Astrocyte (in vitro differentiated cells and primary cell): ENCODE results near the gene PCNT. TPM values are rescaled to one million over a fixed set of nuclear protein-coding genes. Genes with fewer than 3 reads are reported as not detected.

Experiments
- DNase-seq: peaks from one replicate; pipeline ENCODE4 v3.0.0-alpha.2; 2010; ENCODE audit warnings: low read depth
- FAIRE-seq: peaks from 2 replicates; lab custom pipeline; 2011; peaks lifted over from hg19 to GRCh38; lab: Jason Lieb, UNC
- H2AFZ ChIP-seq: 2 replicates; pipeline ENCODE4 v1.6.0; 2012; ENCODE audit warnings: low read depth, low read length, inconsistent platforms
- H3K27ac ChIP-seq: 2 replicates; pipeline ENCODE4 v1.5.1; 2011; ENCODE audit warnings: low read depth, low read length, inconsistent platforms
- H3K27me3 ChIP-seq: 2 replicates; pipeline ENCODE4 v1.6.0; 2011; ENCODE audit warnings: low read length, inconsistent platforms; ENCODE audit not compliant: insufficient read depth
- H3K36me3 ChIP-seq: 2 replicates; pipeline ENCODE4 v1.5.1; 2011; ENCODE audit warnings: low read length, inconsistent platforms; ENCODE audit not compliant: insufficient read depth
- H3K4me1 ChIP-seq: 2 replicates; pipeline ENCODE4 v1.5.1; 2011; ENCODE audit warnings: low read length, inconsistent platforms; ENCODE audit not compliant: insufficient read depth
- H3K4me2 ChIP-seq: 2 replicates; pipeline ENCODE4 v1.6.0; 2012; ENCODE audit warnings: low read length, inconsistent platforms
- H3K4me3 ChIP-seq: 2 replicates; pipeline ENCODE4 v1.5.1; 2011; ENCODE audit warnings: low read depth, mild to moderate bottlenecking, low read length, inconsistent platforms; ENCODE audit not compliant: insufficient read depth
- H3K79me2 ChIP-seq: 2 replicates; pipeline ENCODE4 v1.6.0; 2012; ENCODE audit warnings: mild to moderate bottlenecking, low read length, inconsistent platforms; ENCODE audit not compliant: insufficient read depth
- H3K9ac ChIP-seq: 2 replicates; pipeline ENCODE4 v1.6.0; 2012; ENCODE audit warnings: mild to moderate bottlenecking, low read length, inconsistent platforms
- H3K9me3 ChIP-seq: 2 replicates; pipeline ENCODE4 v1.5.1; 2012; ENCODE audit warnings: low read depth, mild to moderate bottlenecking, low read length, inconsistent platforms; ENCODE audit not compliant: insufficient read depth
- H4K20me1 ChIP-seq: 2 replicates; pipeline ENCODE4 v1.6.0; 2012; ENCODE audit warnings: low read length, inconsistent platforms; ENCODE audit not compliant: insufficient read depth
- H3K27ac Mint-ChIP-seq: one replicate; pipeline ENCODE4 v1.8.0; 2021; ENCODE audit warnings: mild to moderate bottlenecking, mixed read lengths; ENCODE audit not compliant: unreplicated experiment
- H3K27me3 Mint-ChIP-seq: one replicate; pipeline ENCODE4 v1.8.0; 2021; ENCODE audit warnings: low read depth, mixed read lengths; ENCODE audit not compliant: unreplicated experiment
- H3K36me3 Mint-ChIP-seq: one replicate; pipeline ENCODE4 v1.8.0; 2021; ENCODE audit warnings: low read depth, mixed read lengths; ENCODE audit not compliant: unreplicated experiment
- H3K4me1 Mint-ChIP-seq: one replicate; pipeline ENCODE4 v1.8.0; 2021; ENCODE audit warnings: low read depth, mixed read lengths; ENCODE audit not compliant: unreplicated experiment
- H3K4me3 Mint-ChIP-seq: one replicate; pipeline ENCODE4 v1.8.0; 2021; ENCODE audit warnings: mild to moderate bottlenecking, moderate library complexity, mixed read lengths; ENCODE audit not compliant: unreplicated experiment
- H3K9me3 Mint-ChIP-seq: one replicate; pipeline ENCODE4 v1.8.0; 2021; ENCODE audit warnings: mild to moderate bottlenecking, mixed read lengths; ENCODE audit not compliant: unreplicated experiment
- CTCF ChIP-seq: IDR thresholded peaks from 2 replicates; pipeline ENCODE4 v1.5.1; 2011; ENCODE audit warnings: low read depth, mild to moderate bottlenecking, inconsistent platforms, low read length, moderate library complexity; ENCODE audit not compliant: insufficient read depth
- EZH2 ChIP-seq: IDR thresholded peaks from 2 replicates; pipeline ENCODE4 v1.6.1; 2012; ENCODE audit warnings: mild to moderate bottlenecking, low read length, inconsistent platforms; ENCODE audit not compliant: insufficient read depth
- total RNA-seq: library from RNA; stranded (reverse); gene quantifications from 2 replicates; pipeline ENCODE4 v1.2.1, GENCODE V29; 2021

The PCNT gene
- total RNA-seq, 1 donor from 2014 or later: 19.9 TPM

GRCh38 chr21:46436621-46437020 is 112.7 kb downstream of the PCNT start:
- Mint-ChIP-seq H3K27me3 (no peaks in the 10 kb centered on the region), H3K4me1 (no peaks in the 10 kb centered on the region)

GRCh38 chr21:46437096-46437498 is 113.1 kb downstream of the PCNT start:
- H3K4me3 Mint-ChIP-seq: no peak overlapping the region
- Histone ChIP-seq H3K9me3 (no peaks in the 10 kb centered on the region), H3K36me3 (peaks cover 22% of the 10 kb centered on the region), H3K9ac (no peak overlapping the region), H3K27me3 (no peaks in the 10 kb centered on the region), H3K27ac (no peak overlapping the region), H3K4me2 (no peak overlapping the region), H3K79me2 (no peaks in the 10 kb centered on the region), H4K20me1 (no peaks in the 10 kb centered on the region), H3K4me1 (no peaks in the 10 kb centered on the region), H2AFZ (no peak overlapping the region), H3K4me3 (no peak overlapping the region)
- H3K9me3 Mint-ChIP-seq: no peaks in the 10 kb centered on the region
- H3K27ac Mint-ChIP-seq: no peak overlapping the region
- TF ChIP-seq CTCF: no peak
- no peak for TF ChIP-seq EZH2
- no peak for DNase-seq
- H3K36me3 Mint-ChIP-seq: peaks cover 14% of the 10 kb centered on the region
- no peak for FAIRE-seq
- H3K27me3 Mint-ChIP-seq: no peaks in the 10 kb centered on the region
- H3K4me1 Mint-ChIP-seq: no peaks in the 10 kb centered on the region

More at GRCh38 chr21:46436621-46437020, 112.7 kb downstream of the PCNT start:
- no peak overlapping the region for H2AFZ ChIP-seq
- no peaks in the 10 kb centered on the region for H3K79me2 ChIP-seq
- no peaks in the 10 kb centered on the region for H3K27me3 ChIP-seq
- no peaks in the 10 kb centered on the region for H3K4me1 ChIP-seq
- no peak overlapping the region for H3K4me3 Mint-ChIP-seq
- no peak overlapping the region for H3K4me2 ChIP-seq
- H4K20me1 ChIP-seq: no peaks in the 10 kb centered on the region
- no peaks in the 10 kb centered on the region for H3K9me3 ChIP-seq
- no peak overlapping the region for H3K27ac Mint-ChIP-seq
- no peak for TF ChIP-seq EZH2
- no peak for TF ChIP-seq CTCF
- no peak overlapping the region for H3K9ac ChIP-seq
- FAIRE-seq (no peak), DNase-seq (no peak)
- H3K36me3 Mint-ChIP-seq: peaks cover 18% of the 10 kb centered on the region
- no peak overlapping the region for H3K27ac ChIP-seq
- no peak overlapping the region for H3K4me3 ChIP-seq
- peaks cover 27% of the 10 kb centered on the region for H3K36me3 ChIP-seq
- H3K9me3 Mint-ChIP-seq: no peaks in the 10 kb centered on the region

- Mint-ChIP-seq H3K27ac (no peak overlapping the region), H3K4me3 (no peak overlapping the region), H3K4me1 (no peaks in the 10 kb centered on the region), H3K9me3 (no peaks in the 10 kb centered on the region), H3K27me3 (no peaks in the 10 kb centered on the region), H3K36me3 (peaks cover 13% of the 10 kb centered on the region)
- FAIRE-seq (no peak), DNase-seq (no peak)
- no peak overlapping the region for H3K4me3 ChIP-seq
- H3K27me3 ChIP-seq: no peaks in the 10 kb centered on the region
- H3K27ac ChIP-seq: no peak overlapping the region
- peaks cover 24% of the 10 kb centered on the region for H3K36me3 ChIP-seq
- no peak overlapping the region for H3K9ac ChIP-seq
- no peaks in the 10 kb centered on the region for H4K20me1 ChIP-seq
- H2AFZ ChIP-seq: no peak overlapping the region
- TF ChIP-seq CTCF (no peak), EZH2 (no peak)
- no peak overlapping the region for H3K4me2 ChIP-seq
- H3K79me2 ChIP-seq: no peaks in the 10 kb centered on the region
- no peaks in the 10 kb centered on the region for H3K4me1 ChIP-seq
- no peaks in the 10 kb centered on the region for H3K9me3 ChIP-seq
Observed at GRCh38 chr21:46437511-46437910, 113.6 kb downstream of the PCNT start.
